HG02981 (cell line): Measurements from ENCODE around the gene USH2A.
A peak's percentile ranks its signal among the peaks of the same experiment; 100 is the strongest.
"Not testable (repeated sequence)": the region's sequence is repeated elsewhere in the genome, so short reads cannot be mapped to it uniquely, and the experiment has no call there.

Experiments
- ATAC-seq: cut with Tn5 transposase; IDR thresholded peaks from one replicate; pipeline ENCODE4 v1.9.1; 2021; ENCODE audit warnings: mild to moderate bottlenecking, moderate library complexity; ENCODE audit not compliant: unreplicated experiment

USH2A gene

GRCh38 chr1:216145451-216146018 lies 277.7 kb downstream of the USH2A start:
- not testable (repeated sequence) for ATAC-seq

- no peak for ATAC-seq
These were observed 278.4 kb downstream of the USH2A start for GRCh38 chr1:216144661-216145450.

GRCh38 chr1:216142921-216143320 lies 280.3 kb downstream of the USH2A start:
- no peak for ATAC-seq

- ATAC-seq: no peak
These were observed 282.3 kb downstream of the USH2A start for GRCh38 chr1:216140730-216141524.

GRCh38 chr1:216124192-216124781 lies 299.0 kb downstream of the USH2A start:
- ATAC-seq: no peak

- ATAC-seq: no peak
These were observed 299.6 kb downstream of the USH2A start for GRCh38 chr1:216123446-216124191.

GRCh38 chr1:216119600-216119999 lies 303.6 kb downstream of the USH2A start:
- peak; percentile 62 for ATAC-seq

GRCh38 chr1:216114180-216114579 lies 309.1 kb downstream of the USH2A start:
- no peak for ATAC-seq

GRCh38 chr1:216113181-216113580 lies 310.1 kb downstream of the USH2A start:
- no peak for ATAC-seq

- ATAC-seq: no peak
These were observed 311.4 kb downstream of the USH2A start for GRCh38 chr1:216111842-216112241.

GRCh38 chr1:216095400-216095799 lies 327.8 kb downstream of the USH2A start:
- no peak for ATAC-seq

- ATAC-seq: no peak
These were observed 332.7 kb downstream of the USH2A start for GRCh38 chr1:216090556-216090955.

- no peak for ATAC-seq
These were observed 336.6 kb downstream of the USH2A start for GRCh38 chr1:216086678-216087077.

- ATAC-seq: no peak
These were observed 341.8 kb downstream of the USH2A start for GRCh38 chr1:216081445-216081844.

GRCh38 chr1:216076751-216077150 lies 346.5 kb downstream of the USH2A start:
- no peak for ATAC-seq

- ATAC-seq: no peak
These were observed 347.9 kb downstream of the USH2A start for GRCh38 chr1:216075339-216075738.

- no peak for ATAC-seq
These were observed 349.3 kb downstream of the USH2A start for GRCh38 chr1:216073793-216074595.

- ATAC-seq: no peak
These were observed 352.0 kb downstream of the USH2A start for GRCh38 chr1:216071262-216071661.

- no peak for ATAC-seq
These were observed 358.6 kb downstream of the USH2A start for GRCh38 chr1:216064643-216065042.

- ATAC-seq: no peak
These were observed 365.3 kb downstream of the USH2A start for GRCh38 chr1:216057947-216058346.
